PC-3 (cell line): ENCODE results near the gene ZNF467. TPM values are rescaled to one million over a fixed set of nuclear protein-coding genes. Genes with fewer than 3 reads are reported as not detected.

Experiments
- ATAC-seq: fragments of 200-7000 bp; cut with Tn5 transposase; 2 replicates; pipeline ENCODE4 v1.9.1; 2020; ENCODE audit warnings: mild to moderate bottlenecking, moderate library complexity
- BruUV-seq: library from RNA; stranded (reverse); fragments of 400-500 nt; replicated peaks from 2 replicates; lab custom pipeline; 2021; lab: Mats Ljungman, UMichigan
- CTCF ChIA-PET: fragments of 300-600 bp; sonication (Branson Sonifier 250); formaldehyde crosslinking; loops from one replicate; lab custom pipeline; 2022; ENCODE audit warnings: antibody characterized with exemption; lab: Charles Lee
- POLR2A ChIA-PET: fragments of 300-600 bp; sonication (Branson Sonifier 250); formaldehyde crosslinking; loops from one replicate; lab custom pipeline; 2022; ENCODE audit warnings: antibody characterized with exemption; ENCODE audit not compliant: unreplicated experiment; lab: Charles Lee
- DNase-seq: peaks from one replicate; pipeline ENCODE4 v3.0.0-alpha.2; 2015
- H2AFZ ChIP-seq: fragments of 300-600 bp; sonication (generic); 2 replicates; pipeline ENCODE4 v1.6.0; 2016; ENCODE audit warnings: antibody characterized with exemption, low read length
- H3F3A ChIP-seq: fragments of 300-600 bp; sonication (generic); one replicate; pipeline ENCODE4 v1.6.0; 2017; ENCODE audit warnings: antibody characterized with exemption, low read length, control low read depth, mild to moderate bottlenecking; ENCODE audit not compliant: unreplicated experiment
- H3K27ac ChIP-seq: fragments of 300-600 bp; sonication (generic); 2 replicates; pipeline ENCODE4 v1.5.1; 2016; ENCODE audit warnings: mild to moderate bottlenecking, low read length
- H3K27me3 ChIP-seq: fragments of 300-600 bp; sonication (generic); 2 replicates; pipeline ENCODE4 v1.6.1; 2016; ENCODE audit warnings: low read length, mixed read lengths
- H3K36me3 ChIP-seq: fragments of 300-600 bp; sonication (generic); 2 replicates; pipeline ENCODE4 v1.6.1; 2016; ENCODE audit warnings: low read depth, mixed run types, low read length, mixed read lengths
- H3K4me1 ChIP-seq: fragments of 300-600 bp; sonication (generic); 2 replicates; pipeline ENCODE4 v1.5.1; 2016; ENCODE audit warnings: low read length; ENCODE audit not compliant: insufficient read depth
- H3K4me2 ChIP-seq: fragments of 300-600 bp; sonication (generic); 2 replicates; pipeline ENCODE4 v1.6.0; 2016; ENCODE audit warnings: low read length
- H3K4me3 ChIP-seq: fragments of 300-600 bp; sonication (generic); 2 replicates; pipeline ENCODE4 v1.5.1; 2016; ENCODE audit warnings: mild to moderate bottlenecking, low read length, mixed read lengths
- H3K79me2 ChIP-seq: fragments of 300-600 bp; sonication (generic); 2 replicates; pipeline ENCODE4 v1.6.1; 2017; ENCODE audit warnings: low read length, mixed read lengths
- H3K9ac ChIP-seq: fragments of 300-600 bp; sonication (generic); 2 replicates; pipeline ENCODE4 v1.6.0; 2016; ENCODE audit warnings: mild to moderate bottlenecking, low read length
- H3K9me2 ChIP-seq: fragments of 300-600 bp; sonication (generic); replicated peaks from 2 replicates; pipeline ENCODE4 v1.6.1; 2016; ENCODE audit warnings: mixed run types, low read length, mixed read lengths
- H3K9me3 ChIP-seq: fragments of 300-600 bp; sonication (generic); 2 replicates; pipeline ENCODE4 v1.6.1; 2016; ENCODE audit warnings: low read length, mixed read lengths
- H4K20me1 ChIP-seq: fragments of 300-600 bp; sonication (generic); 2 replicates; pipeline ENCODE4 v1.6.1; 2016; ENCODE audit warnings: low read length, mixed read lengths
- CTCF ChIP-seq: fragments of 300-600 bp; sonication (generic); conservative IDR thresholded peaks from 2 replicates; pipeline ENCODE4 v1.5.1; 2017; ENCODE audit warnings: antibody characterized with exemption, low read depth, mild to moderate bottlenecking, low read length
- EZH2 ChIP-seq: fragments of 300-600 bp; sonication (generic); IDR thresholded peaks from one replicate; pipeline ENCODE4 v1.6.1; 2017; ENCODE audit warnings: antibody characterized with exemption, mild to moderate bottlenecking, low read length; ENCODE audit not compliant: unreplicated experiment
- EZH2phosphoT487 ChIP-seq: fragments of 300-600 bp; sonication (generic); IDR thresholded peaks from 2 replicates; pipeline ENCODE4 v1.6.1; 2018; ENCODE audit warnings: mild to moderate bottlenecking, antibody characterized with exemption, low read length, borderline replicate concordance
- intact Hi-C: fragments of 100-400 bp; cut with micrococcal nuclease; formaldehyde crosslinking; loops from 2 replicates; pipeline ENCODE4 v1.9.0; 2023
- total RNA-seq: library from RNA; depleted of rRNA; stranded (reverse); fragments of >200 nt; gene quantifications from 2 replicates; pipeline ENCODE4 v1.2.3, GENCODE V29; 2014

ZNF467 gene
- total RNA-seq, 1 experiment from 2014 or later: 6.3 TPM

GRCh38 chr7:149742075-149742701, 31.2 kb downstream of the ZNF467 start:
- ChIA-PET POLR2A (no interaction called here), CTCF (interaction anchor here (0.6 to 1.3 kb wide), 4 partner anchors 17 to 116 kb away, joined by 3 to 22 read pairs (median 4); no protein-coding TSS in a partner anchor)
- Histone ChIP-seq H3K4me3 (peak overlapping the region; percentile 66), H3F3A (no peaks in the 10 kb centered on the region), H3K9ac (peak overlapping the region; percentile 24; the same call in 1 of the 2 replicates), H3K4me2 (peak overlapping the region; percentile 88), H3K4me1 (no peaks in the 10 kb centered on the region), H3K27ac (no peak overlapping the region), H3K9me2 (no peaks in the 10 kb centered on the region), H3K27me3 (peaks cover 7% of the 10 kb centered on the region; the same call in 1 of the 2 replicates), H3K79me2 (no peaks in the 10 kb centered on the region), H2AFZ (peak overlapping the region; percentile 93), H3K9me3 (no peaks in the 10 kb centered on the region), H4K20me1 (no peaks in the 10 kb centered on the region), H3K36me3 (no peaks in the 10 kb centered on the region)
- intact Hi-C loops: loop anchor here (1.0 to 2.0 kb wide), 3 partner anchors 27 to 118 kb away; a partner anchor contains a TSS
- TF ChIP-seq EZH2phosphoT487: no peak
- TF ChIP-seq CTCF: peak; percentile 92
- no TSS peak for BruUV-seq
- ATAC-seq: peak; percentile 85
- DNase-seq: peak; percentile 76

GRCh38 chr7:149741629-149742028, 31.8 kb downstream of the ZNF467 start:
- H3K9ac ChIP-seq: peak overlapping the region; percentile 24; the same call in 1 of the 2 replicates
- no peak for TF ChIP-seq CTCF
- TF ChIP-seq EZH2phosphoT487: no peak
- no peak for TF ChIP-seq EZH2
- no peaks in the 10 kb centered on the region for H3K4me1 ChIP-seq
- no peaks in the 10 kb centered on the region for H3F3A ChIP-seq
- ATAC-seq: peak; percentile 81
- peaks cover 1% of the 10 kb centered on the region; the same call in 1 of the 2 replicates for H3K27me3 ChIP-seq
- no peaks in the 10 kb centered on the region for H3K9me3 ChIP-seq
- peak overlapping the region; percentile 93 for H2AFZ ChIP-seq
- H3K79me2 ChIP-seq: no peaks in the 10 kb centered on the region
- POLR2A ChIA-PET: no interaction called here
- BruUV-seq: no TSS peak
- peak overlapping the region; percentile 66 for H3K4me3 ChIP-seq
- no peaks in the 10 kb centered on the region for H4K20me1 ChIP-seq
- intact Hi-C loops: loop anchor here (1.0 to 2.0 kb wide), 3 partner anchors 27 to 117 kb away; a partner anchor contains a TSS
- no peaks in the 10 kb centered on the region for H3K36me3 ChIP-seq
- H3K9me2 ChIP-seq: no peaks in the 10 kb centered on the region
- peak overlapping the region; percentile 88 for H3K4me2 ChIP-seq
- CTCF ChIA-PET: interaction anchor here (0.7 to 1.3 kb wide), 2 partner anchors 79 to 519 kb away, joined by 8 to 22 read pairs; no protein-coding TSS in a partner anchor
- no peak overlapping the region for H3K27ac ChIP-seq
- DNase-seq: peak; percentile 24
